GM21619 (cell line): ENCODE results near the gene PTPRD.

Experiments
- ATAC-seq: cut with Tn5 transposase; IDR thresholded peaks from one replicate; pipeline ENCODE4 v1.9.1; 2021; ENCODE audit not compliant: unreplicated experiment

The PTPRD gene

GRCh38 chr9:9912459-9912858 is 700.3 kb downstream of the PTPRD start:
- ATAC-seq: peak; percentile 61

GRCh38 chr9:9905736-9906135 is 707.1 kb downstream of the PTPRD start:
- no peak for ATAC-seq

GRCh38 chr9:9904041-9904440 is 708.8 kb downstream of the PTPRD start:
- ATAC-seq: no peak

GRCh38 chr9:9901624-9902023 is 711.2 kb downstream of the PTPRD start:
- ATAC-seq: no peak

GRCh38 chr9:9893837-9894236 is 719.0 kb downstream of the PTPRD start:
- ATAC-seq: no peak

GRCh38 chr9:9892217-9892616 is 720.6 kb downstream of the PTPRD start:
- no peak for ATAC-seq

GRCh38 chr9:9881692-9882091 is 731.1 kb downstream of the PTPRD start:
- no peak for ATAC-seq

GRCh38 chr9:9874270-9874669 is 738.5 kb downstream of the PTPRD start:
- ATAC-seq: no peak

- no peak for ATAC-seq
Observed at GRCh38 chr9:9862235-9862810, 750.5 kb downstream of the PTPRD start.

GRCh38 chr9:9855177-9856078 is 757.4 kb downstream of the PTPRD start:
- ATAC-seq: no peak

- ATAC-seq: no peak
Observed at GRCh38 chr9:9847750-9848149, 765.1 kb downstream of the PTPRD start.

GRCh38 chr9:9846557-9846956 is 766.2 kb downstream of the PTPRD start:
- ATAC-seq: peak; percentile 94

GRCh38 chr9:9820436-9820835 is 792.4 kb downstream of the PTPRD start:
- no peak for ATAC-seq

GRCh38 chr9:9819886-9820285 is 792.9 kb downstream of the PTPRD start:
- ATAC-seq: no peak

- peak; percentile 59 for ATAC-seq
Observed at GRCh38 chr9:9817176-9817575, 795.6 kb downstream of the PTPRD start.

- no peak for ATAC-seq
Observed at GRCh38 chr9:9804109-9804508, 808.7 kb downstream of the PTPRD start.

GRCh38 chr9:9799287-9799686 is 813.5 kb downstream of the PTPRD start:
- ATAC-seq: no peak

- ATAC-seq: peak; percentile 64
Observed at GRCh38 chr9:9792144-9792857, 820.5 kb downstream of the PTPRD start.

- no peak for ATAC-seq
Observed at GRCh38 chr9:9791611-9792010, 821.2 kb downstream of the PTPRD start.

- ATAC-seq: peak; percentile 66
Observed at GRCh38 chr9:9790216-9790872, 822.5 kb downstream of the PTPRD start.

GRCh38 chr9:9783711-9784110 is 829.1 kb downstream of the PTPRD start:
- no peak for ATAC-seq
